GM23248 (cell line): ENCODE measurements around the gene KNOP1. TPM values are rescaled to one million over a fixed set of nuclear protein-coding genes. Genes with fewer than 3 reads are reported as not detected.

Experiments
- DNase-seq: peaks from one replicate; pipeline ENCODE4 v3.0.0-alpha.2; 2015
- H2AFZ ChIP-seq: fragments of 200-600 bp; sonication (generic); 2 replicates; pipeline ENCODE4 v1.6.1; 2016; ENCODE audit warnings: antibody characterized with exemption
- H3F3A ChIP-seq: fragments of 200-600 bp; sonication (generic); 2 replicates; pipeline ENCODE4 v1.6.1; 2016; ENCODE audit warnings: mild to moderate bottlenecking, antibody characterized with exemption, mixed run types; ENCODE audit not compliant: insufficient read depth
- H3K27ac ChIP-seq: fragments of 200-600 bp; sonication (generic); 2 replicates; pipeline ENCODE4 v1.5.1; 2016; ENCODE audit warnings: mild to moderate bottlenecking
- H3K27me3 ChIP-seq: fragments of 200-600 bp; sonication (generic); replicated peaks from 2 replicates; pipeline ENCODE4 v1.6.1; 2016; ENCODE audit warnings: mild to moderate bottlenecking; ENCODE audit not compliant: insufficient read depth
- H3K36me3 ChIP-seq: fragments of 200-600 bp; sonication (generic); 2 replicates; pipeline ENCODE4 v1.6.1; 2016; ENCODE audit warnings: low read depth, mild to moderate bottlenecking
- H3K4me1 ChIP-seq: fragments of 200-600 bp; sonication (generic); 2 replicates; pipeline ENCODE4 v1.6.1; 2016; ENCODE audit warnings: mild to moderate bottlenecking; ENCODE audit not compliant: insufficient read depth
- H3K4me2 ChIP-seq: fragments of 200-600 bp; sonication (generic); one replicate; pipeline ENCODE4 v1.6.1; 2016; ENCODE audit warnings: mild to moderate bottlenecking; ENCODE audit not compliant: unreplicated experiment
- H3K4me3 ChIP-seq: fragments of 200-600 bp; sonication (generic); 2 replicates; pipeline ENCODE4 v1.5.1; 2016; ENCODE audit warnings: mild to moderate bottlenecking
- H3K79me2 ChIP-seq: fragments of 200-600 bp; sonication (generic); 2 replicates; pipeline ENCODE4 v1.6.1; 2016; ENCODE audit warnings: mild to moderate bottlenecking; ENCODE audit not compliant: insufficient read depth
- H3K9ac ChIP-seq: fragments of 200-600 bp; sonication (generic); 2 replicates; pipeline ENCODE4 v1.6.1; 2016; ENCODE audit warnings: mild to moderate bottlenecking
- H3K9me2 ChIP-seq: fragments of 200-600 bp; sonication (generic); 2 replicates; pipeline ENCODE4 v1.6.1; 2016; ENCODE audit warnings: mixed run types, mild to moderate bottlenecking, moderate library complexity; ENCODE audit not compliant: insufficient read depth
- H3K9me3 ChIP-seq: fragments of 200-600 bp; sonication (generic); one replicate; pipeline ENCODE4 v1.6.1; 2017; ENCODE audit warnings: low read depth
- H4K20me1 ChIP-seq: fragments of 200-600 bp; sonication (generic); 2 replicates; pipeline ENCODE4 v1.6.0; 2016; ENCODE audit not compliant: insufficient read depth
- EZH2 ChIP-seq: fragments of 200-600 bp; sonication (generic); IDR thresholded peaks from 2 replicates; pipeline ENCODE4 v1.6.1; 2018; ENCODE audit warnings: antibody characterized with exemption, mild to moderate bottlenecking; ENCODE audit not compliant: insufficient read depth, poor library complexity, severe bottlenecking
- EZH2phosphoT487 ChIP-seq: fragments of 200-600 bp; sonication (generic); IDR thresholded peaks from 2 replicates; pipeline ENCODE4 v1.6.1; 2018; ENCODE audit warnings: antibody characterized with exemption, moderate library complexity, mild to moderate bottlenecking, low read depth; ENCODE audit not compliant: insufficient read depth
- WGBS, 2 experiments: methylation state at CpG; one replicate each; pipeline ENCODE4 v1.1.6; 2015 to 2017; ENCODE audit warnings: low lambda C conversion rate in 2 of 2, low coverage in 1 of 2; ENCODE audit errors: missing lambda C conversion rate in 2 of 2; 5-methylcytosine and 5-hydroxymethylcytosine counted together
- in situ Hi-C: fragments of 300-500 bp; cut with MboI; formaldehyde crosslinking; loops from 2 replicates; pipeline ENCODE4 v1.15.0; 2020
- polyA plus RNA-seq: library from polyadenylated mRNA; unstranded; fragments of >200 nt; fragmentation: Nextera tagmentation; extraction: Ambion mirVana; gene quantifications from 2 replicates; pipeline ENCODE4 v1.2.1, GENCODE V29; 2016
- total RNA-seq: library from RNA; depleted of rRNA; stranded (reverse); fragments of >200 nt; shearing (Covaris generic); gene quantifications from 2 replicates; pipeline ENCODE4 v1.2.3, GENCODE V29; 2014

The KNOP1 gene
- total and polyA plus RNA-seq, 2 experiments from 2014 or later: 8.0 to 15.6 TPM

- peaks cover 4% of the 10 kb centered on the region; the same call in 1 of the 2 replicates for H3K36me3 ChIP-seq
- no peak overlapping the region for H3K27ac ChIP-seq
- H3K79me2 ChIP-seq: peaks cover 45% of the 10 kb centered on the region
- in situ Hi-C loops: loop anchor here (10.0 kb wide), 1 partner anchor 173 kb away; the partner anchor contains the start of gene GPRC5B
- no peaks in the 10 kb centered on the region for H3K9me2 ChIP-seq
- H3F3A ChIP-seq: no peaks in the 10 kb centered on the region
- no peak for DNase-seq
- no peak overlapping the region for H3K4me3 ChIP-seq
- H3K9ac ChIP-seq: no peak overlapping the region
- no peaks in the 10 kb centered on the region for H4K20me1 ChIP-seq
- no peaks in the 10 kb centered on the region for H3K9me3 ChIP-seq
- 98 to 99% methylated on average over 12 of the region's 12 CpGs for WGBS, 2 experiments
- 0 out of 2 replicates have a peak, but pooled peaks cover 4% of the 10 kb centered on the region for H3K4me1 ChIP-seq
- TF ChIP-seq EZH2 (no peak), EZH2phosphoT487 (no peak)
- no peak overlapping the region for H2AFZ ChIP-seq
- H3K27me3 ChIP-seq: no peaks in the 10 kb centered on the region
- H3K4me2 ChIP-seq: no peak overlapping the region
These were observed 6.4 kb downstream of the KNOP1 start for GRCh38 chr16:19711643-19712042.

DNA sequence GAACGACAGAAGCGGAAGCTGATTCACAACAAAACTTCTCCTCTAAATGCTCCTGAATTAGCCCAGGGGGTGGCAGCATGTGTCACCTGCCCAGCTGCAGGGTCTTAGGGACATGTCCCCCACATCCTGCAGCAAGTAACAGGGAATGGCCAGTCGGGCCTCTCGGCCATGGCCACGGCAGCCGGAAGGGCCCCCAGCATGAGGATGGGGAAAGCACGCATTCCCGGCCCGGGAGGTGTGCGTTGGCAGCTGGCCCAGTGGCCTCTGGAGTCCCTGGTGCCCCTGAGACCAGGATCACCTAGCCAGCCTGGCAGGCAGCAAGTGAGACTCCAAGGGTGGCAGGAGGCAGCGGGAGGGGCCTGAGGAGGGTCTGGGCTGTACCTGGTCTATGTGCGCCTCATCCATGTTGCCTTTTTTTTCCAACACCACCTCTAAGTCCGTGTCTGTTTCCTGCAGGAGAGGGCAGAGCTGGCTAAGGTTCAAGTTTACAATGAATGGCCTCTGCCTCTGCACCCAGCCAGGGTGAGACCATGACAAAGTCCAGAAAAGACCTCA, 7.0 kb downstream of the KNOP1 start:
- Histone ChIP-seq H3K27me3 (no peaks in the 10 kb centered on the region), H2AFZ (no peak overlapping the region), H3K36me3 (peaks cover 4% of the 10 kb centered on the region; the same call in 1 of the 2 replicates), H3K4me1 (no peaks in the 10 kb centered on the region), H4K20me1 (no peaks in the 10 kb centered on the region), H3K9ac (no peak overlapping the region), H3K27ac (no peak overlapping the region), H3K9me3 (no peaks in the 10 kb centered on the region), H3F3A (no peaks in the 10 kb centered on the region; the same call in 1 of the 2 replicates), H3K9me2 (no peaks in the 10 kb centered on the region), H3K79me2 (peaks cover 39% of the 10 kb centered on the region), H3K4me3 (no peak overlapping the region), H3K4me2 (no peak overlapping the region)
- 77 to 85% methylated on average over 13 of the region's 13 CpGs for WGBS, 2 experiments
- no peak for DNase-seq
- TF ChIP-seq EZH2 (no peak), EZH2phosphoT487 (no peak)
- in situ Hi-C loops: loop anchor here (10.0 kb wide), 1 partner anchor 174 kb away; the partner anchor contains the start of gene GPRC5B

- H3K27me3 ChIP-seq: no peaks in the 10 kb centered on the region
- no peak overlapping the region for H3K9ac ChIP-seq
- H3K4me1 ChIP-seq: no peaks in the 10 kb centered on the region
- in situ Hi-C loops: loop anchor here (10.0 kb wide), 1 partner anchor 174 kb away; the partner anchor contains the start of gene GPRC5B
- no peaks in the 10 kb centered on the region for H3K9me3 ChIP-seq
- H3K4me2 ChIP-seq: no peak overlapping the region
- no peaks in the 10 kb centered on the region for H4K20me1 ChIP-seq
- H3K27ac ChIP-seq: no peak overlapping the region
- no peak overlapping the region for H3K4me3 ChIP-seq
- H3K36me3 ChIP-seq: peaks cover 4% of the 10 kb centered on the region; the same call in 1 of the 2 replicates
- H2AFZ ChIP-seq: no peak overlapping the region
- TF ChIP-seq EZH2 (no peak), EZH2phosphoT487 (no peak)
- H3K79me2 ChIP-seq: peaks cover 32% of the 10 kb centered on the region
- H3F3A ChIP-seq: no peaks in the 10 kb centered on the region; the same call in 1 of the 2 replicates
- H3K9me2 ChIP-seq: no peaks in the 10 kb centered on the region
- 93 to 94% methylated on average over 23 of the region's 23 CpGs for WGBS, 2 experiments
- no peak for DNase-seq
These were observed 7.7 kb downstream of the KNOP1 start for GRCh38 chr16:19710191-19710908.

DNA sequence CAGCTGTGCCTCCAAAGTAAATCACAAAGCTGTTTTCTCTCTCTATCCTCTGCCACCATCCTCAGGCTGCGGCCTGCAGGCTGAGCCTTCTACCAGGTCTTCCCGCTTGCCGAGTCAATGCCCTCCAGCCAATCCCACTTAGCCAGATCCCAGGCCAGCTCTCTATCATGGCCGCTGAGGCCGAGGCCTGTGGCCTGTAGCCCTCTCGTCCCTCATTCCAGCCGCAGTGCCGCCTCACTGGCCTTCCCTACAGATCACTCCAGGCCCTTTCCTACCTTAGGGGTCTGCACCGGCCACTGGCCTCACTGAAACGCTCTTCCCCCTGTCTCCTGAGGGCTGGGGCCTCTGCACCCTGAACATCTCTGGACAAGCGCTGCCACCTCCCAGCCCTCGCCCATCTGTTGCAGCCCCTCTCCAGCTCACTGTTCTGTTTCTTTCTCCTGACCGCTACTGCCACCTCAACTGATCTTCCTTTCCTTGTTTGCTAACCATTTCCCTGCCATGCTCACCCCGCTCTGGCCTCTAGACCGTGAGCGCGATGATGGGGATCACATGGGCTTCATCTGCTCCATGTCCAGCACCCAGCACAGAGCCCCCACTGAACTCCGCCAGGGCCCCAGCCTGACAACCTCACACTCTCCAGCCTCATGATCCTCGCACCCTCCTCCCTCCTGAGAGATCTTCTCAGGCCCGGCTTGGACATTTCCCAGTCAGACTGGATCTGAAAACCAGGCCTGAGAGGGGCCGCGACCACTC, 8.5 kb downstream of the KNOP1 start:
- WGBS, 2 experiments: 97 to 99% methylated on average over 22 of the region's 22 CpGs
- Histone ChIP-seq H3K4me3 (no peak overlapping the region), H3K27me3 (no peaks in the 10 kb centered on the region), H3K4me1 (peaks cover 3% of the 10 kb centered on the region), H2AFZ (no peak overlapping the region), H3K9ac (no peak overlapping the region), H3K79me2 (peaks cover 24% of the 10 kb centered on the region), H3F3A (peaks cover 3% of the 10 kb centered on the region; the same call in 1 of the 2 replicates), H3K4me2 (no peak overlapping the region), H3K27ac (no peak overlapping the region), H3K9me3 (no peaks in the 10 kb centered on the region), H4K20me1 (no peaks in the 10 kb centered on the region), H3K9me2 (no peaks in the 10 kb centered on the region), H3K36me3 (peaks cover 2% of the 10 kb centered on the region; the same call in 1 of the 2 replicates)
- in situ Hi-C loops: loop anchor here (10.0 kb wide), 1 partner anchor 175 kb away; the partner anchor contains the start of gene GPRC5B
- no peak for DNase-seq
- no peak for TF ChIP-seq EZH2
- TF ChIP-seq EZH2phosphoT487: no peak
